Sigmoid colon (tissue), 4 donors: ENCODE results near the gene RCL1.

Experiments
- EP300 ChIP-seq, 4 donors: sonication (generic); formaldehyde crosslinking; IDR thresholded peaks; one replicate each; pipeline ENCODE4 v1.6.1; 2017; ENCODE audit warnings: antibody characterized with exemption in 4 of 4
- POLR2A ChIP-seq, 2 donors: fragments of 450-650 bp; IDR thresholded peaks; one replicate each; pipeline ENCODE4 v1.6.1; 2016; ENCODE audit warnings: antibody characterized with exemption in 2 of 2, mild to moderate bottlenecking in 2 of 2, moderate library complexity in 2 of 2
- POLR2AphosphoS5 ChIP-seq, 4 donors: sonication (generic); formaldehyde crosslinking; IDR thresholded peaks; one replicate each; pipeline ENCODE4 v1.6.1; 2017; ENCODE audit warnings: antibody characterized with exemption in 4 of 4
- TF ChIP-seq, protein P1 (sequence below), 4 experiments: fragments of 450-650 bp in 3 of 4; fragments of 200-600 bp in 1 of 4; IDR thresholded peaks; one replicate each; pipeline ENCODE4 v1.5.1; 2016 to 2019; ENCODE audit warnings: antibody characterized with exemption in 4 of 4, mild to moderate bottlenecking in 3 of 4, moderate library complexity in 2 of 4

DNA sequence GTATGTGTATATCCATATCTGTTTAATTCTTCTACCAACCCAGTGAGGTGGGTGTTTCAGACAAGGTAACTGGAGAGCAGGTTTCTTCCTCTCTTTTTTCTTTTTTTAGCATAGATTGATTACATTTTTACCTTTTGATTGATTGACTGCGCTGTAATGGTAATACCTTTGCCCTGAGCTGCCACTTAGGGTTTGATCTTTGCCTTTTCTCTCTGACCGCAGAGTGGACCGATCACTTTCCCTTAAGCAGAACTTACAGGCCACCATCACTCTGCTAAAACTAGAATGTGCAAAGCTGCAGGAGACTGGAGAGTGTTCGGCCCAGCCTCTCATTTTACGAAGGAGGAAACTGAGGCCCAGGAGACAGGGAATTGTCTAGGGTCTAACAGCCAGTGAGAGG is 38.0 kb downstream of the RCL1 start:
- TF ChIP-seq, protein P1, sequence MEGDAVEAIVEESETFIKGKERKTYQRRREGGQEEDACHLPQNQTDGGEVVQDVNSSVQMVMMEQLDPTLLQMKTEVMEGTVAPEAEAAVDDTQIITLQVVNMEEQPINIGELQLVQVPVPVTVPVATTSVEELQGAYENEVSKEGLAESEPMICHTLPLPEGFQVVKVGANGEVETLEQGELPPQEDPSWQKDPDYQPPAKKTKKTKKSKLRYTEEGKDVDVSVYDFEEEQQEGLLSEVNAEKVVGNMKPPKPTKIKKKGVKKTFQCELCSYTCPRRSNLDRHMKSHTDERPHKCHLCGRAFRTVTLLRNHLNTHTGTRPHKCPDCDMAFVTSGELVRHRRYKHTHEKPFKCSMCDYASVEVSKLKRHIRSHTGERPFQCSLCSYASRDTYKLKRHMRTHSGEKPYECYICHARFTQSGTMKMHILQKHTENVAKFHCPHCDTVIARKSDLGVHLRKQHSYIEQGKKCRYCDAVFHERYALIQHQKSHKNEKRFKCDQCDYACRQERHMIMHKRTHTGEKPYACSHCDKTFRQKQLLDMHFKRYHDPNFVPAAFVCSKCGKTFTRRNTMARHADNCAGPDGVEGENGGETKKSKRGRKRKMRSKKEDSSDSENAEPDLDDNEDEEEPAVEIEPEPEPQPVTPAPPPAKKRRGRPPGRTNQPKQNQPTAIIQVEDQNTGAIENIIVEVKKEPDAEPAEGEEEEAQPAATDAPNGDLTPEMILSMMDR (IDR thresholded peaks at IDR 0.05) = no peak
- TF ChIP-seq POLR2AphosphoS5 (IDR thresholded peaks at IDR 0.05) = no peak
- TF ChIP-seq POLR2A (IDR thresholded peaks at IDR 0.05) = no peak
- TF ChIP-seq EP300 (IDR thresholded peaks at IDR 0.05) = no peak
